Caco-2 (cell line): ENCODE data around the gene POLR2L. TPM values are rescaled to one million over a fixed set of nuclear protein-coding genes. Genes with fewer than 3 reads are reported as not detected.

Source experiments
- BruUV-seq: library from RNA; stranded (reverse); fragments of 400-500 nt; replicated peaks from 2 replicates; lab custom pipeline; 2021; lab: Mats Ljungman, UMichigan
- CTCF ChIA-PET: fragments of 300-600 bp; sonication (Branson Sonifier 250); formaldehyde crosslinking; loops from one replicate; lab custom pipeline; 2022; ENCODE audit warnings: antibody characterized with exemption; lab: Charles Lee
- POLR2A ChIA-PET: fragments of 300-600 bp; sonication (Branson Sonifier 250); formaldehyde crosslinking; loops from one replicate; lab custom pipeline; 2022; ENCODE audit warnings: antibody characterized with exemption; lab: Charles Lee
- DNase-seq, 2 experiments: peaks; one replicate each; pipeline versions ENCODE4 v3.0.0 to v3.0.0-alpha.2; 2020 to 2022
- H3K27me3 ChIP-seq: replicated peaks from 2 replicates; pipeline ENCODE4 v1.6.0; 2011; ENCODE audit warnings: low read length; ENCODE audit not compliant: control insufficient read depth, insufficient read depth
- H3K36me3 ChIP-seq: 2 replicates; pipeline ENCODE4 v1.5.1; 2011; ENCODE audit warnings: low read length; ENCODE audit not compliant: control insufficient read depth, insufficient read depth
- H3K4me1 ChIP-seq: fragments of 250-450 bp; sonication (Bioruptor Pico); 2 replicates; pipeline ENCODE4 v1.5.1; 2020; ENCODE audit warnings: mild to moderate bottlenecking
- H3K4me3 ChIP-seq: 2 replicates; pipeline ENCODE4 v1.5.1; 2011; ENCODE audit warnings: low read depth, mild to moderate bottlenecking, control low read depth, low read length
- H3K9me3 ChIP-seq: fragments of 250-450 bp; sonication (Bioruptor Pico); 2 replicates; pipeline ENCODE4 v1.5.1; 2020; ENCODE audit warnings: mild to moderate bottlenecking, moderate library complexity
- H3K27ac Mint-ChIP-seq: one replicate; pipeline ENCODE4 v1.8.0; 2022; ENCODE audit warnings: mixed read lengths; ENCODE audit not compliant: unreplicated experiment
- H3K27me3 Mint-ChIP-seq: one replicate; pipeline ENCODE4 v1.8.0; 2022; ENCODE audit warnings: mixed read lengths; ENCODE audit not compliant: insufficient read depth, unreplicated experiment
- H3K36me3 Mint-ChIP-seq: one replicate; pipeline ENCODE4 v1.8.0; 2022; ENCODE audit warnings: mild to moderate bottlenecking, mixed read lengths; ENCODE audit not compliant: insufficient read depth, unreplicated experiment
- H3K4me1 Mint-ChIP-seq: one replicate; pipeline ENCODE4 v1.8.0; 2022; ENCODE audit warnings: low read depth, mixed read lengths; ENCODE audit not compliant: unreplicated experiment
- H3K4me3 Mint-ChIP-seq: one replicate; pipeline ENCODE4 v1.8.0; 2022; ENCODE audit warnings: mild to moderate bottlenecking, moderate library complexity, mixed read lengths; ENCODE audit not compliant: unreplicated experiment
- H3K9me3 Mint-ChIP-seq: one replicate; pipeline ENCODE4 v1.8.0; 2022; ENCODE audit warnings: mixed read lengths; ENCODE audit not compliant: unreplicated experiment
- intact Hi-C: fragments of 100-400 bp; cut with micrococcal nuclease; formaldehyde crosslinking; loops from one replicate; pipeline ENCODE4 v1.10.0; 2022; ENCODE audit not compliant: unreplicated experiment
- total RNA-seq: library from RNA; stranded (reverse); gene quantifications from 2 replicates; pipeline ENCODE4 v1.2.3, GENCODE V29; 2022
- TF ChIP-seq, protein P1 (sequence below), 2 experiments: fragments of 200-600 bp in 1 of 2; IDR thresholded peaks; 1 replicate in 1 of 2; 2 replicates in 1 of 2; pipeline versions ENCODE4 v1.5.1 to v1.8.0; 2011 to 2022; ENCODE audit warnings: antibody characterized with exemption in 1 of 2, control low read depth in 1 of 2, inconsistent platforms in 1 of 2, low read depth in 1 of 2, low read length in 1 of 2, mild to moderate bottlenecking in 1 of 2, moderate library complexity in 1 of 2; ENCODE audit not compliant: insufficient read depth in 1 of 2, severe bottlenecking in 1 of 2, unreplicated experiment in 1 of 2

The POLR2L gene
- total RNA-seq, 1 experiment from 2014 or later: 139 TPM

DNA sequence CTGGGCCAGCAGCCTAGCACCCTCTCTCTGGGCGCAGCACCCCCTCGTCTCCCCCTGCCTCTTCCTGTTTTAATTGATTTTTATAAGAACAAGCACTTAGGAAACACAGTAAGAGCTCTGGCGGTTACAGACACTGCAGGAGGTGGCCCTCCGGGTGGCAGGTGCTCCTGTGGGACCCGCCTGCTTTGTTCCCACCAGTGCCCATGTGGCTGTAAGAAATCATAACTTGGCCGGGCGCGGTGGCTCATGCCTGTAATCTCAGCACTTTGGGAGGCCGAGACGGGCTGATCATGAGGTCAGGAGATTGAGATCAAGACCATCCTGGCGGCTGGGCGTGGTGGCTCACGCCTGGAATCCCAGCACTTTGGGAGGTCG lies 18.8 kb upstream of the POLR2L start:
- Mint-ChIP-seq H3K4me3 (no peak overlapping the region), H3K27ac (peak overlapping the region; percentile 54), H3K36me3 (peaks cover 76% of the 10 kb centered on the region), H3K4me1 (no peaks in the 10 kb centered on the region), H3K27me3 (no peaks in the 10 kb centered on the region), H3K9me3 (no peaks in the 10 kb centered on the region)
- TF ChIP-seq, protein P1, sequence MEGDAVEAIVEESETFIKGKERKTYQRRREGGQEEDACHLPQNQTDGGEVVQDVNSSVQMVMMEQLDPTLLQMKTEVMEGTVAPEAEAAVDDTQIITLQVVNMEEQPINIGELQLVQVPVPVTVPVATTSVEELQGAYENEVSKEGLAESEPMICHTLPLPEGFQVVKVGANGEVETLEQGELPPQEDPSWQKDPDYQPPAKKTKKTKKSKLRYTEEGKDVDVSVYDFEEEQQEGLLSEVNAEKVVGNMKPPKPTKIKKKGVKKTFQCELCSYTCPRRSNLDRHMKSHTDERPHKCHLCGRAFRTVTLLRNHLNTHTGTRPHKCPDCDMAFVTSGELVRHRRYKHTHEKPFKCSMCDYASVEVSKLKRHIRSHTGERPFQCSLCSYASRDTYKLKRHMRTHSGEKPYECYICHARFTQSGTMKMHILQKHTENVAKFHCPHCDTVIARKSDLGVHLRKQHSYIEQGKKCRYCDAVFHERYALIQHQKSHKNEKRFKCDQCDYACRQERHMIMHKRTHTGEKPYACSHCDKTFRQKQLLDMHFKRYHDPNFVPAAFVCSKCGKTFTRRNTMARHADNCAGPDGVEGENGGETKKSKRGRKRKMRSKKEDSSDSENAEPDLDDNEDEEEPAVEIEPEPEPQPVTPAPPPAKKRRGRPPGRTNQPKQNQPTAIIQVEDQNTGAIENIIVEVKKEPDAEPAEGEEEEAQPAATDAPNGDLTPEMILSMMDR (IDR thresholded peaks at IDR 0.05; ENCODE audit: insufficient read depth in 1 of 2, low read depth in 1 of 2, low read length in 1 of 2, severe bottlenecking in 1 of 2, unreplicated experiment in 1 of 2): no peak
- BruUV-seq: no TSS peak
- Histone ChIP-seq H3K36me3 (no peaks in the 10 kb centered on the region; the same call in 1 of the 2 replicates), H3K4me3 (no peak overlapping the region), H3K4me1 (no peaks in the 10 kb centered on the region), H3K9me3 (no peaks in the 10 kb centered on the region), H3K27me3 (no peaks in the 10 kb centered on the region)
- ChIA-PET POLR2A (interaction anchor here (0.6 kb wide), 1 partner anchor 911 kb away, joined by 3 read pairs; no protein-coding TSS in a partner anchor), CTCF (no interaction called here)
- intact Hi-C loops: no loop called here
- DNase-seq: no peak

GRCh38 chr11:860234-861104 lies 18.1 kb upstream of the POLR2L start:
- Mint-ChIP-seq H3K27me3 (no peaks in the 10 kb centered on the region), H3K4me1 (no peaks in the 10 kb centered on the region), H3K36me3 (peaks cover 74% of the 10 kb centered on the region), H3K4me3 (no peak overlapping the region), H3K27ac (peak overlapping the region; percentile 22), H3K9me3 (no peaks in the 10 kb centered on the region)
- H3K4me1 ChIP-seq: no peaks in the 10 kb centered on the region
- no peaks in the 10 kb centered on the region; the same call in 1 of the 2 replicates for H3K36me3 ChIP-seq
- no peak for DNase-seq
- H3K4me3 ChIP-seq: no peak overlapping the region
- no peaks in the 10 kb centered on the region for H3K9me3 ChIP-seq
- BruUV-seq: no TSS peak
- intact Hi-C loops: no loop called here
- ChIA-PET POLR2A (no interaction called here), CTCF (no interaction called here)
- H3K27me3 ChIP-seq: no peaks in the 10 kb centered on the region
- TF ChIP-seq, protein P1 (IDR thresholded peaks at IDR 0.05; ENCODE audit: insufficient read depth in 1 of 2, low read depth in 1 of 2, low read length in 1 of 2, severe bottlenecking in 1 of 2, unreplicated experiment in 1 of 2): no peak

GRCh38 chr11:859394-860131 lies 17.2 kb upstream of the POLR2L start:
- CTCF ChIA-PET: no interaction called here
- POLR2A ChIA-PET: no interaction called here
- intact Hi-C loops: no loop called here
- no peaks in the 10 kb centered on the region for H3K4me1 Mint-ChIP-seq
- Histone ChIP-seq H3K4me1 (no peaks in the 10 kb centered on the region), H3K9me3 (no peaks in the 10 kb centered on the region), H3K4me3 (no peak overlapping the region), H3K36me3 (no peaks in the 10 kb centered on the region; the same call in 1 of the 2 replicates), H3K27me3 (no peaks in the 10 kb centered on the region)
- DNase-seq: no peak
- no peaks in the 10 kb centered on the region for H3K27me3 Mint-ChIP-seq
- H3K27ac Mint-ChIP-seq: no peak overlapping the region
- H3K36me3 Mint-ChIP-seq: peaks cover 65% of the 10 kb centered on the region
- no TSS peak for BruUV-seq
- no peaks in the 10 kb centered on the region for H3K9me3 Mint-ChIP-seq
- TF ChIP-seq, protein P1 (IDR thresholded peaks at IDR 0.05; ENCODE audit: insufficient read depth in 1 of 2, low read depth in 1 of 2, low read length in 1 of 2, severe bottlenecking in 1 of 2, unreplicated experiment in 1 of 2): no peak
- no peak overlapping the region for H3K4me3 Mint-ChIP-seq
